ENCODE results near the gene DYNAP.
A peak's percentile ranks its signal among the peaks of the same experiment; 100 is the strongest.

The DYNAP gene

GRCh38 chr18:54590945-54591344 lies at the start of gene DYNAP:
TSS of gene DYNAP (plus strand) at chr18:54591245. CDS start at chr18:54591283, 38 bp downstream.
- DNase-seq, result no peak

- no peak for DNase-seq
Measured at GRCh38 chr18:54551590-54551989, 39.5 kb upstream of the DYNAP start.

- DNase-seq, result no peak
Measured at GRCh38 chr18:54555286-54555685, 35.8 kb upstream of the DYNAP start.

- DNase-seq, result no peak
Measured at GRCh38 chr18:54555996-54556395, 35.0 kb upstream of the DYNAP start.

GRCh38 chr18:54557958-54558357 lies 33.1 kb upstream of the DYNAP start:
- DNase-seq, result no peak

- no peak for DNase-seq
Measured at GRCh38 chr18:54558609-54559585, 32.1 kb upstream of the DYNAP start.

- DNase-seq, result no peak
Measured at GRCh38 chr18:54561706-54562267, 29.3 kb upstream of the DYNAP start.

- no peak for DNase-seq
Measured at GRCh38 chr18:54580202-54580729, 10.8 kb upstream of the DYNAP start.

GRCh38 chr18:54584065-54584464 lies 7.0 kb upstream of the DYNAP start:
- no peak for DNase-seq

- no peak for DNase-seq
Measured at GRCh38 chr18:54585743-54586142, 5.3 kb upstream of the DYNAP start.

- DNase-seq, result no peak
Measured at GRCh38 chr18:54604211-54604610, 13.2 kb downstream of the DYNAP start.

GRCh38 chr18:54606835-54607212 lies 15.8 kb downstream of the DYNAP start:
- DNase-seq, result no peak

GRCh38 chr18:54607213-54608027 lies 16.4 kb downstream of the DYNAP start:
- peak; percentile 45 for DNase-seq

GRCh38 chr18:54608028-54608642 lies 17.1 kb downstream of the DYNAP start:
- DNase-seq, result peak; percentile 21

- DNase-seq, result no peak
Measured at GRCh38 chr18:54611816-54612215, 20.8 kb downstream of the DYNAP start.

- DNase-seq, result peak; percentile 2
Measured at GRCh38 chr18:54612237-54612636, 21.2 kb downstream of the DYNAP start.

GRCh38 chr18:54613174-54613573 lies 22.1 kb downstream of the DYNAP start:
- no peak for DNase-seq

GRCh38 chr18:54616220-54616848 lies 25.3 kb downstream of the DYNAP start:
- DNase-seq, result no peak

- DNase-seq, result no peak
Measured at GRCh38 chr18:54622084-54622483, 31.0 kb downstream of the DYNAP start.

- DNase-seq, result no peak
Measured at GRCh38 chr18:54626779-54627178, 35.7 kb downstream of the DYNAP start.

- no peak for DNase-seq
Measured at GRCh38 chr18:54630963-54631362, 39.9 kb downstream of the DYNAP start.

- DNase-seq, result peak; percentile 6
Measured at GRCh38 chr18:54636217-54636616, 45.2 kb downstream of the DYNAP start.
